Measurements from ENCODE around the gene BOD1. TPM values are rescaled to one million over a fixed set of nuclear protein-coding genes. Genes with fewer than 3 reads are reported as not detected.

Gene BOD1
- total and polyA plus RNA-seq, 2 of the 8 experiments (the other 6 are each of a cell fraction or from before 2014, with no cell fraction given) = 107 to 149 TPM

GRCh38 chr5:173638126-173639040 lies 21.9 kb upstream of the BOD1 start (continued):
- TF ChIP-seq, protein P1, sequence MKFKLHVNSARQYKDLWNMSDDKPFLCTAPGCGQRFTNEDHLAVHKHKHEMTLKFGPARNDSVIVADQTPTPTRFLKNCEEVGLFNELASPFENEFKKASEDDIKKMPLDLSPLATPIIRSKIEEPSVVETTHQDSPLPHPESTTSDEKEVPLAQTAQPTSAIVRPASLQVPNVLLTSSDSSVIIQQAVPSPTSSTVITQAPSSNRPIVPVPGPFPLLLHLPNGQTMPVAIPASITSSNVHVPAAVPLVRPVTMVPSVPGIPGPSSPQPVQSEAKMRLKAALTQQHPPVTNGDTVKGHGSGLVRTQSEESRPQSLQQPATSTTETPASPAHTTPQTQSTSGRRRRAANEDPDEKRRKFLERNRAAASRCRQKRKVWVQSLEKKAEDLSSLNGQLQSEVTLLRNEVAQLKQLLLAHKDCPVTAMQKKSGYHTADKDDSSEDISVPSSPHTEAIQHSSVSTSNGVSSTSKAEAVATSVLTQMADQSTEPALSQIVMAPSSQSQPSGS (IDR thresholded peaks at IDR 0.05; ENCODE audit: low read length) = no peak
- TF ChIP-seq TAF1 (IDR thresholded peaks at IDR 0.05; ENCODE audit: low read depth, low read length) (no peak), TBP (IDR thresholded peaks at IDR 0.05; ENCODE audit: low read depth, low read length) (no peak), KDM4A (IDR thresholded peaks at IDR 0.05; ENCODE audit: low read depth, low read length, severe bottlenecking) (no peak), TEAD4 (IDR thresholded peaks at IDR 0.05; ENCODE audit: low read depth, low read length) (no peak), ASH2L (IDR thresholded peaks at IDR 0.05; ENCODE audit: low read length) (no peak), EP300 (IDR thresholded peaks at IDR 0.05; ENCODE audit: borderline replicate concordance in 1 of 2, low read depth in 2 of 2, low read length in 2 of 2) (no peak), EZH2 (IDR thresholded peaks at IDR 0.05; ENCODE audit: low read depth, low read length, severe bottlenecking) (no peak)

Data from H1 (cell line).